Measurements from ENCODE around the gene CD93. TPM values are rescaled to one million over a fixed set of nuclear protein-coding genes. Genes with fewer than 3 reads are reported as not detected.

CD93 gene
- total RNA-seq, 1 donor from 2014 or later = 3.4 TPM

DNA sequence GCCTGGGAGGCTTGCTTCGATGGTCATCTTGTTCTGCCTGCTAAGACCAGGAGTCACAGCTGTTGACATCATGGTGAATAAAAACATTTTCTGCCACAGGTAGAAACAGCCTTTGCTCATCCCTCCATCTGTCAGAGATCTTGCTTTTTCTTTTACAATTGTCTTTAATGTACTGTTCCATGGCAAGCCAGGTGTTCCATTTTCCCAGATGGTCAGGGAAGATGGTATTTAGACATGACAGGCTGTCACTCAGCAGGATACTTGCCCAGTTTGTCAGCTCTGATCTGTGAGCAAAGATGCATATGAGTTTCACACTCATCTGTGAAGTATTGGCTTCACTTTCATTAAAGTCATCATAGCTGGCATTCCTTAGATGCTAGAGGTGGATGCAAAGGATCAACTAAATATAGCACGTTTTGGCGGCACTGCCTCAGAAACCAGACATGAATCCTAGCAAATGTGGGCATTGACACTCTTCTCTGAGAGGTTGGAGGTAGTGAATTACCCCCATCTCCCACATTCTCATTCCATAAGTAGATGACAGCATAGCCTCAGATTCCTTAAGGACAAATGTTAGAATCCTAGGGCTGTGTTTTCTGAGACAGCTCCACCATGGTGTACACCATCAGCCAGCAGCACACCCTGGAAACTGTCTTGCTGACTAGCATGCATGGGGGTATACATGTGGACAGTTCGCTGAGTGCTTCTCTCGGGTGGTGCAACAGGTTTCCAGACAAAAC lies 46.8 kb downstream of the CD93 start:
- H3K9me3 Mint-ChIP-seq (ENCODE audit: low read depth) = no peaks in the 10 kb centered on the region
- no peaks in the 10 kb centered on the region for H3K27me3 Mint-ChIP-seq (ENCODE audit: low read depth)
- no peak overlapping the region for H3K4me3 Mint-ChIP-seq (ENCODE audit: unreplicated experiment)
- no peak for DNase-seq (ENCODE audit: low spot score)
- H3K36me3 Mint-ChIP-seq (ENCODE audit: low read depth) = no peaks in the 10 kb centered on the region
- peaks cover 26% of the 10 kb centered on the region for H3K4me1 Mint-ChIP-seq (ENCODE audit: low read depth)
- H3K27ac Mint-ChIP-seq (ENCODE audit: unreplicated experiment) = peak overlapping the region; percentile 25
- TF ChIP-seq CTCF (IDR thresholded peaks at IDR 0.05) = no peak

- Mint-ChIP-seq H3K4me1 (ENCODE audit: low read depth) (peaks cover 26% of the 10 kb centered on the region), H3K27me3 (ENCODE audit: low read depth) (peaks cover 2% of the 10 kb centered on the region), H3K36me3 (ENCODE audit: low read depth) (no peaks in the 10 kb centered on the region), H3K27ac (ENCODE audit: unreplicated experiment) (no peak overlapping the region), H3K9me3 (ENCODE audit: low read depth) (no peaks in the 10 kb centered on the region), H3K4me3 (ENCODE audit: unreplicated experiment) (no peak overlapping the region)
- no peak for TF ChIP-seq CTCF (IDR thresholded peaks at IDR 0.05)
- no peak for DNase-seq (ENCODE audit: low spot score)
Observed at GRCh38 chr20:23037017-23037481, 49.1 kb downstream of the CD93 start.

GRCh38 chr20:23036371-23036770 lies 49.8 kb downstream of the CD93 start:
- no peak for TF ChIP-seq CTCF (IDR thresholded peaks at IDR 0.05)
- Mint-ChIP-seq H3K27me3 (ENCODE audit: low read depth) (peaks cover 2% of the 10 kb centered on the region), H3K36me3 (ENCODE audit: low read depth) (no peaks in the 10 kb centered on the region), H3K9me3 (ENCODE audit: low read depth) (no peaks in the 10 kb centered on the region), H3K27ac (ENCODE audit: unreplicated experiment) (no peak overlapping the region), H3K4me1 (ENCODE audit: low read depth) (peaks cover 26% of the 10 kb centered on the region), H3K4me3 (ENCODE audit: unreplicated experiment) (no peak overlapping the region)
- DNase-seq (ENCODE audit: low spot score) = no peak

DNA sequence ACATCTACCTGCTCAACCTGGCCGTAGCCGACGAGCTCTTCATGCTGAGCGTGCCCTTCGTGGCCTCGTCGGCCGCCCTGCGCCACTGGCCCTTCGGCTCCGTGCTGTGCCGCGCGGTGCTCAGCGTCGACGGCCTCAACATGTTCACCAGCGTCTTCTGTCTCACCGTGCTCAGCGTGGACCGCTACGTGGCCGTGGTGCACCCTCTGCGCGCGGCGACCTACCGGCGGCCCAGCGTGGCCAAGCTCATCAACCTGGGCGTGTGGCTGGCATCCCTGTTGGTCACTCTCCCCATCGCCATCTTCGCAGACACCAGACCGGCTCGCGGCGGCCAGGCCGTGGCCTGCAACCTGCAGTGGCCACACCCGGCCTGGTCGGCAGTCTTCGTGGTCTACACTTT lies 50.4 kb downstream of the CD93 start:
- DNase-seq (ENCODE audit: low spot score) = no peak
- no peak for TF ChIP-seq CTCF (IDR thresholded peaks at IDR 0.05)
- H3K9me3 Mint-ChIP-seq (ENCODE audit: low read depth) = no peaks in the 10 kb centered on the region
- H3K27ac Mint-ChIP-seq (ENCODE audit: unreplicated experiment) = no peak overlapping the region
- H3K27me3 Mint-ChIP-seq (ENCODE audit: low read depth) = peaks cover 2% of the 10 kb centered on the region
- no peaks in the 10 kb centered on the region for H3K36me3 Mint-ChIP-seq (ENCODE audit: low read depth)
- peaks cover 26% of the 10 kb centered on the region for H3K4me1 Mint-ChIP-seq (ENCODE audit: low read depth)
- H3K4me3 Mint-ChIP-seq (ENCODE audit: unreplicated experiment) = no peak overlapping the region

DNA sequence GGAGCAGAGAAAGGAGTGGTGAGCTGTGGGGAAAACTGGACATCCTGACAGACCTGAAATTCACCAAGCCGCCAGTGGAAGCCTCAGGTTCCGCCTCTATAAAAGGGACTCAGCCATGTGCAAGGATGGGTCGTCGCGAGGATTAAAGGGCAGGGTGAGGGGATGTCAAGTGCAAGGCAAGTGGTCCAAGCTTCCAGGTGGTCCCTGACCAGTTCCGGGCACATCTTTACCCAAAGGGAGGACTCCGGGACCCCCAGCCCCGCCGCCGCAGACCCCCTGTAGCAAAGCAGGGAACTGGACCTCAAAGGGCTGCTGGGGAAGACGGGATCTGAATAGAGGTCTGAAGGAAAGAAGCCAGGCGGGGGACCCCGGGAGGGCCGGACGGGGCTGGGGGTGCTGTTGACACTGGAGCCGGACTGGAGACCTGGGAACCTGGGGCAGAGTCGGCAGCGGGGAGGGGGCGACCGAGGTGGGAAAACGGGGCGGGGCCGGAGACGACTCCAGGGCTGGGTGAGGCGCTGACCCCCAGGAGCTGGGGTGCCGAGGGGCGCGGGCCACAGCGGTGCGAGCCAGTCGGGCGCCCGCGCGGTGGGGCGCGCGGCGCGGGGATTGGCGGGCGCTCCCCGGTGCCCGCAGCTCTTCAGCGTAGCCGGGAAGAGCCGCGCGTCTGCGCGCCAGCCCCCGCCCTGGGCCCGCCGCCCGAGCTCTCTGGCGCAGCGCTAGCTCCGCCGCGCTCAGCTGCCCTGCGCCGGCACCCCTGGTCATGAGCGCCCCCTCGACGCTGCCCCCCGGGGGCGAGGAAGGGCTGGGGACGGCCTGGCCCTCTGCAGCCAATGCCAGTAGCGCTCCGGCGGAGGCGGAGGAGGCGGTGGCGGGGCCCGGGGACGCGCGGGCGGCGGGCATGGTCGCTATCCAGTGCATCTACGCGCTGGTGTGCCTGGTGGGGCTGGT lies 51.1 kb downstream of the CD93 start, which contains the start of gene SSTR4:
Gene SSTR4, plus strand, starts transcription at position 592 of the 951 bp plus-strand sequence. Its CDS starts 172 bp downstream, at position 764.
- H3K4me1 Mint-ChIP-seq (ENCODE audit: low read depth) = peaks cover 22% of the 10 kb centered on the region
- no peak within 1 kb of the TSS for H3K27ac Mint-ChIP-seq (ENCODE audit: unreplicated experiment)
- no peak for DNase-seq (ENCODE audit: low spot score)
- no peaks in the 10 kb centered on the region for H3K9me3 Mint-ChIP-seq (ENCODE audit: low read depth)
- H3K27me3 Mint-ChIP-seq (ENCODE audit: low read depth) = peaks cover 2% of the 10 kb centered on the region
- no peaks in the 10 kb centered on the region for H3K36me3 Mint-ChIP-seq (ENCODE audit: low read depth)
- TF ChIP-seq CTCF (IDR thresholded peaks at IDR 0.05) = no peak
- H3K4me3 Mint-ChIP-seq (ENCODE audit: unreplicated experiment) = no peak within 1 kb of the TSS
